Measurements from ENCODE around the gene KTN1. TPM values are rescaled to one million over a fixed set of nuclear protein-coding genes. Genes with fewer than 3 reads are reported as not detected.

KTN1 gene
- total RNA-seq, 4 donors from 2014 or later, result 57.8 to 123 (median 106) TPM

DNA sequence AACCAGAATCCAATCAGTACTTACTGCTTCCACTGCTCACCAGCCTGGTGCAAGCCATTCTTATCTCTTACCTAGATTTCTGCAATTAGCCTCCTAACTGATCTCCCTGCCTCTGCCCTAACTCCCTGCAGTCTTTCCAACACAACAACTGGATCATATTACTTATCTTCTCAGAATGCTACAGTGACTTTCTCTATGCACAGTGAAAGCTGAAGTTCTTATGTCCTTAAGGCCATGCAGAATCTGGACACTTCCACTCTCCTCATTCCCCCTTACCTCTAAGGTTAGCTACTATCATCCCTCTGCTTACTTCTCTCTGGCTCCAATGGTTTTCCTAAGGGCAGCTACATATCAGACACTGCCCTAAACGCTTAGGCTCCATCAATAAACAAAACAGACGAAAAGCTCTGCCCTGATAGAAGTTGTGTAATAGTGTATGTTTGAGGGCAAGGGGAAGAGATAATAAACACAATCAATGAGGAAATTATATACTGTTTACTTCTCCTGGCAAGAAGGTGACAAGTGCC, 4.0 kb downstream of the KTN1 start:
- Histone ChIP-seq H3K36me3 (no peaks in the 10 kb centered on the region), H3K4me3 (no peak overlapping the region), H3K27ac (no peak overlapping the region), H3K9me3 (no peaks in the 10 kb centered on the region), H3K27me3 (no peaks in the 10 kb centered on the region), H3K4me1 (peaks cover 21 to 87% (median 30%) of the 10 kb centered on the region in 3 donors)
- WGBS, 2 donors, result 44 to 58% methylated on average over 2 of the region's 2 CpGs
- intact Hi-C loops (cut with DNase I), result no loop called here
- no peak for DNase-seq
- TF ChIP-seq, protein P1, sequence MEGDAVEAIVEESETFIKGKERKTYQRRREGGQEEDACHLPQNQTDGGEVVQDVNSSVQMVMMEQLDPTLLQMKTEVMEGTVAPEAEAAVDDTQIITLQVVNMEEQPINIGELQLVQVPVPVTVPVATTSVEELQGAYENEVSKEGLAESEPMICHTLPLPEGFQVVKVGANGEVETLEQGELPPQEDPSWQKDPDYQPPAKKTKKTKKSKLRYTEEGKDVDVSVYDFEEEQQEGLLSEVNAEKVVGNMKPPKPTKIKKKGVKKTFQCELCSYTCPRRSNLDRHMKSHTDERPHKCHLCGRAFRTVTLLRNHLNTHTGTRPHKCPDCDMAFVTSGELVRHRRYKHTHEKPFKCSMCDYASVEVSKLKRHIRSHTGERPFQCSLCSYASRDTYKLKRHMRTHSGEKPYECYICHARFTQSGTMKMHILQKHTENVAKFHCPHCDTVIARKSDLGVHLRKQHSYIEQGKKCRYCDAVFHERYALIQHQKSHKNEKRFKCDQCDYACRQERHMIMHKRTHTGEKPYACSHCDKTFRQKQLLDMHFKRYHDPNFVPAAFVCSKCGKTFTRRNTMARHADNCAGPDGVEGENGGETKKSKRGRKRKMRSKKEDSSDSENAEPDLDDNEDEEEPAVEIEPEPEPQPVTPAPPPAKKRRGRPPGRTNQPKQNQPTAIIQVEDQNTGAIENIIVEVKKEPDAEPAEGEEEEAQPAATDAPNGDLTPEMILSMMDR (IDR thresholded peaks at IDR 0.05), result no peak
- TF ChIP-seq POLR2A (IDR thresholded peaks at IDR 0.05), result no peak

DNA sequence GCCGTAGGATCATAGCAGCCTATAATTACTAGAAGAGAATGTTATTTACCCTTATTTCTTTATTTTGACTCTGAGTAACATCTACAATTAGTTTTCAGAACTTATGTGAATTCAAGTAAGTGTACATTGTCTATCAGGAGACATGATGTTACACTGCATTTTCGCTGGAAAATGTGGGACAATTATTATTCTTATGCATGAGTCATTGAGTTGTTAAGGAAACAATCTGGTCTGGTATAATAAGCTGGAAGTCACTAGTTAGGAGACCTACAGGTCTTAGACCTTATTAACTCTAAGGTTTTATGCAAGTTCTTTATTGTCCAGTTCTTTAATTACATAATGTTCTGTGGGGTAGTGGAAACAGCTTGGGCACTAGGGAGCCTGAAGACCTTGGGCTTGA, 5.8 kb downstream of the KTN1 start:
- Histone ChIP-seq H3K4me3 (no peak overlapping the region), H3K4me1 (peaks cover 17 to 90% (median 31%) of the 10 kb centered on the region in 3 donors), H3K27ac (peak overlapping the region in 3 of 4 donors; percentile 7 to 27 (median 15)), H3K9me3 (no peaks in the 10 kb centered on the region), H3K36me3 (no peaks in the 10 kb centered on the region), H3K27me3 (no peaks in the 10 kb centered on the region)
- 23 to 43% methylated on average over 2 of the region's 2 CpGs for WGBS, 2 donors
- TF ChIP-seq, protein P1 (IDR thresholded peaks at IDR 0.05), result no peak
- TF ChIP-seq POLR2A (IDR thresholded peaks at IDR 0.05), result no peak
- intact Hi-C loops (cut with DNase I), result no loop called here
- no peak for DNase-seq

DNA sequence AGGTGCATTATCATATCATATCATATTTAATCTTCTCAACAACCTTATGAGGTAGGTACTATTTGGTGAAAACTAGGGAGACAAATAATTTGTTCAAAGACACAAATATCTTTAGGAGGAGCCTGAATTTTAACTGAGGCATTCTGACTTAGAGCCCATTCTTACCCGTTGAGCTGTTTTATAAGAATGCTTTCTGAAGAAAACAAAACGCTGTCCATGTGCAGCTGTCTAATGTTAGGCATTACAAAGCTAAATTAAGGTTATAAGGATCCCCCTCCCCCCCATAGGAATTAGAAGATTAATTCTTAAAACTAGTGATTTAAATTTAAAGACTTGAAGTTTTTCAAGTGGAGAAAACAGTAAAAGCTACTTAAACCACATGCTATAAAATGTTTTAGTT, 6.4 kb downstream of the KTN1 start:
- no peak overlapping the region for H3K27ac ChIP-seq
- H3K36me3 ChIP-seq, result no peaks in the 10 kb centered on the region
- H3K9me3 ChIP-seq, result no peaks in the 10 kb centered on the region
- DNase-seq, result no peak
- 64 to 66% methylated on average over 2 of the region's 2 CpGs for WGBS, 2 donors
- H3K4me1 ChIP-seq, result peaks cover 13 to 85% (median 31%) of the 10 kb centered on the region in 3 donors
- no peaks in the 10 kb centered on the region for H3K27me3 ChIP-seq
- intact Hi-C loops (cut with DNase I), result no loop called here
- no peak for TF ChIP-seq POLR2A (IDR thresholded peaks at IDR 0.05)
- TF ChIP-seq, protein P1 (IDR thresholded peaks at IDR 0.05), result no peak
- no peak overlapping the region for H3K4me3 ChIP-seq

DNA sequence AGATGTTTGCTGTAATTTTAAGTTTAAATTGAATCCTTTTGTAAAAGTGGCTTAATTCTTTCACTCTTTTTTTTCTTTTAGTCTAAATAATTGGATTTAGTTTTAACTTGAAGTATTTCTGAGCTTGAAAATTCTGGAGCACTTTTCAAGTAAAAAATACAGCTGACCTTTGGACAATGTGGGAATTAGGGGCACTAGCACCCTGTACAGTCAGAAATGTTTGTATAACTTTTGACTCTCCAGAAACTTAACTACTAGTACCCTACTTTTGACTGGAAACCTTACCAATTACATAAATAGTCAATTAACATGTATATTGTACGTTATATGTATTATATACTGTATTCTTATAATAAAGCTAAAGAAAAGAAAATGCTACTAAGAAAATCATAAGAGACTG, 7.8 kb downstream of the KTN1 start:
- Histone ChIP-seq H3K27ac (no peak overlapping the region), H3K4me1 (peaks cover 9 to 76% (median 29%) of the 10 kb centered on the region in 3 donors), H3K9me3 (no peaks in the 10 kb centered on the region), H3K36me3 (no peaks in the 10 kb centered on the region), H3K4me3 (no peak overlapping the region), H3K27me3 (no peaks in the 10 kb centered on the region)
- DNase-seq, result no peak
- intact Hi-C loops (cut with DNase I), result no loop called here
- WGBS, 2 donors, result 60 to 84% methylated on average over 1 of the region's 1 CpG
- TF ChIP-seq, protein P1 (IDR thresholded peaks at IDR 0.05), result no peak
- no peak for TF ChIP-seq POLR2A (IDR thresholded peaks at IDR 0.05)

- Histone ChIP-seq H3K27me3 (no peaks in the 10 kb centered on the region), H3K27ac (no peak overlapping the region), H3K4me3 (no peak overlapping the region), H3K36me3 (no peaks in the 10 kb centered on the region), H3K9me3 (no peaks in the 10 kb centered on the region), H3K4me1 (peaks cover 9 to 74% (median 24%) of the 10 kb centered on the region in 3 donors)
- intact Hi-C loops (cut with DNase I), result no loop called here
- no peak for DNase-seq
- no peak for TF ChIP-seq POLR2A (IDR thresholded peaks at IDR 0.05)
- TF ChIP-seq, protein P1 (IDR thresholded peaks at IDR 0.05), result no peak
- WGBS, 2 donors, result 37 to 52% methylated on average over 2 of the region's 2 CpGs
Observed at GRCh38 chr14:55588259-55588699, 8.3 kb downstream of the KTN1 start.
